MM.1S (cell line): ENCODE results near the gene WDR83.

Experiments
- CTCF ChIP-seq: fragments of 300-600 bp; sonication (generic); IDR thresholded peaks from 2 replicates; pipeline ENCODE4 v1.5.1; 2016; ENCODE audit warnings: antibody characterized with exemption, low read length, mixed read lengths
- EZH2 ChIP-seq: fragments of 300-600 bp; sonication (generic); optimal IDR thresholded peaks from 2 replicates; pipeline ENCODE3; 2017; ENCODE audit warnings: low read depth, mild to moderate bottlenecking, antibody characterized with exemption, low read length, mixed read lengths

- TF ChIP-seq CTCF = no peak
- no peak for TF ChIP-seq EZH2
Measured at GRCh38 chr19:12687496-12688196, 21.0 kb downstream of the WDR83 start, which contains the start of gene GNG14.
